Measurements from ENCODE around the gene C1orf232.

- no peak for TF ChIP-seq CTCF (IDR thresholded peaks at IDR 0.05 in 2 of 3, conservative IDR thresholded peaks at IDR 0.05 in 1 of 3; ENCODE audit: insufficient read depth in 2 of 3, low read depth in 1 of 3, low read length in 3 of 3)
- TF ChIP-seq ZNF274 (IDR thresholded peaks at IDR 0.05; ENCODE audit: borderline replicate concordance, low read depth, low read length): no peak
- TF ChIP-seq FOXM1 (IDR thresholded peaks at IDR 0.05; ENCODE audit: low read depth): no peak
- TF ChIP-seq FOXM1 (CRISPR knock-in tag; IDR thresholded peaks at IDR 0.05; ENCODE audit: low read depth): no peak
- TF ChIP-seq, protein P1, sequence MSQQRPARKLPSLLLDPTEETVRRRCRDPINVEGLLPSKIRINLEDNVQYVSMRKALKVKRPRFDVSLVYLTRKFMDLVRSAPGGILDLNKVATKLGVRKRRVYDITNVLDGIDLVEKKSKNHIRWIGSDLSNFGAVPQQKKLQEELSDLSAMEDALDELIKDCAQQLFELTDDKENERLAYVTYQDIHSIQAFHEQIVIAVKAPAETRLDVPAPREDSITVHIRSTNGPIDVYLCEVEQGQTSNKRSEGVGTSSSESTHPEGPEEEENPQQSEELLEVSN (IDR thresholded peaks at IDR 0.05; ENCODE audit: borderline replicate concordance in 1 of 2, extremely low read depth in 1 of 2, insufficient read depth in 1 of 2, insufficient read length in 1 of 2, low read depth in 1 of 2, low read length in 1 of 2, poor library complexity in 1 of 2, severe bottlenecking in 1 of 2): no peak
- no peak for TF ChIP-seq TEAD4 (IDR thresholded peaks at IDR 0.05; ENCODE audit: low read length)
- no peak for TF ChIP-seq TEAD4 (CRISPR knock-in tag; IDR thresholded peaks at IDR 0.05; ENCODE audit: borderline replicate concordance)
- no peak for TF ChIP-seq BMI1 (IDR thresholded peaks at IDR 0.05; ENCODE audit: low read length)
- TF ChIP-seq GABPB2 (CRISPR knock-in tag; conservative IDR thresholded peaks at IDR 0.05): no peak
- no peak for TF ChIP-seq E2F8 (IDR thresholded peaks at IDR 0.05; ENCODE audit: low read depth, partially characterized antibody)
- TF ChIP-seq ZEB2 (IDR thresholded peaks at IDR 0.05): no peak
- no peak for TF ChIP-seq MNT (conservative IDR thresholded peaks at IDR 0.05)
- TF ChIP-seq EZH2 (IDR thresholded peaks at IDR 0.05; ENCODE audit: borderline replicate concordance, low read depth, low read length): no peak
Measured at GRCh38 chr1:26166719-26167281, 2.0 kb downstream of the C1orf232 start.
